NCI-H2081 (cell line): ENCODE data around the gene GLE1.
A peak's percentile ranks its signal among the peaks of the same experiment; 100 is the strongest.

Experiments
- DNase-seq, 2 experiments: peaks; one replicate each; lab custom pipeline; 2025; lab: John Stamatoyannopoulos, UW

The GLE1 gene, protein sequence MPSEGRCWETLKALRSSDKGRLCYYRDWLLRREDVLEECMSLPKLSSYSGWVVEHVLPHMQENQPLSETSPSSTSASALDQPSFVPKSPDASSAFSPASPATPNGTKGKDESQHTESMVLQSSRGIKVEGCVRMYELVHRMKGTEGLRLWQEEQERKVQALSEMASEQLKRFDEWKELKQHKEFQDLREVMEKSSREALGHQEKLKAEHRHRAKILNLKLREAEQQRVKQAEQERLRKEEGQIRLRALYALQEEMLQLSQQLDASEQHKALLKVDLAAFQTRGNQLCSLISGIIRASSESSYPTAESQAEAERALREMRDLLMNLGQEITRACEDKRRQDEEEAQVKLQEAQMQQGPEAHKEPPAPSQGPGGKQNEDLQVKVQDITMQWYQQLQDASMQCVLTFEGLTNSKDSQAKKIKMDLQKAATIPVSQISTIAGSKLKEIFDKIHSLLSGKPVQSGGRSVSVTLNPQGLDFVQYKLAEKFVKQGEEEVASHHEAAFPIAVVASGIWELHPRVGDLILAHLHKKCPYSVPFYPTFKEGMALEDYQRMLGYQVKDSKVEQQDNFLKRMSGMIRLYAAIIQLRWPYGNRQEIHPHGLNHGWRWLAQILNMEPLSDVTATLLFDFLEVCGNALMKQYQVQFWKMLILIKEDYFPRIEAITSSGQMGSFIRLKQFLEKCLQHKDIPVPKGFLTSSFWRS

DNA sequence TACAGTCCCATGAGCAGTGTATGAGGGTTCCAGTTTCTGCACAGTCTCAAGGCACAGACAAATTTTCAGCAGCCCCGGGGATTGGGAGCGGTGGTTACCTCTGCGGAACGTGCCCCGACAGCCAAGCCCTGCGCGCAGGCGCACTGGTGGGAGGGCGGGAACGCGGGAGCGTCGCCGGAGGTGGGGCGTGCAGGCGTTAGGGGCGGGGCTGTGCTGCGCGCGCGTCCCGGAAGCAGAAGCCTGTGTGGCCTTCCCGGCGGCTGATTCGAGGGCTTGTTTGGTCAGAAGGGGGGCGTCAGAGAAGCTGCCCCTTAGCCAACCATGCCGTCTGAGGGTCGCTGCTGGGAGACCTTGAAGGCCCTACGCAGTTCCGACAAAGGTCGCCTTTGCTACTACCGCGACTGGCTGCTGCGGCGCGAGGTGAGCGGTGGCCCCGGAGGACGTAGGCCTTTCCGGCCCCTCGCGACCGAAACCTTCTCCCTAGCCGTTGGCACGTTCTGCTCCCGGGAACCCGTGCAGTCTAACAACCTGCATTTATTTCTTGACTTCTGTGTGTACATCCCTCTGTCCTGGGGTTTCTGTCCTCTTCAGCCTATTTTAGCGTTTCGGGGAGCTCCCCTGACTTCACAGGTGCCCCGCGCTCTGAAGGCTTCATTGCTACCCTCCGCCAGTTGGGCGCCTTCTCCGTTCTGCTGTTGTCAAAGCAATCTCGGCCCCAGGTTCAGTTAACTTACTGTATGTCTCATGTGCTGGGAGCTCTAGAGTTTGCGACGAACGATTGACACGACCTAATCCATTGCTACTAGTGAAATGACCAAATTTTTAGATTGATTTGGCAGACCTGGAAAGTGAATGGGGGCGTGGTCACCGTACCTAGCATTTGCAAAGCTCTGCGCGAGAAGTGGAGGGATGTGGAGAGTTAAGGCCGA, at the start of gene GLE1:
Gene GLE1 (plus strand): TSS at position 235 of the 929 bp plus-strand sequence. CDS start 87 bp downstream, at position 322.
- peak; percentile 92 for DNase-seq

DNA sequence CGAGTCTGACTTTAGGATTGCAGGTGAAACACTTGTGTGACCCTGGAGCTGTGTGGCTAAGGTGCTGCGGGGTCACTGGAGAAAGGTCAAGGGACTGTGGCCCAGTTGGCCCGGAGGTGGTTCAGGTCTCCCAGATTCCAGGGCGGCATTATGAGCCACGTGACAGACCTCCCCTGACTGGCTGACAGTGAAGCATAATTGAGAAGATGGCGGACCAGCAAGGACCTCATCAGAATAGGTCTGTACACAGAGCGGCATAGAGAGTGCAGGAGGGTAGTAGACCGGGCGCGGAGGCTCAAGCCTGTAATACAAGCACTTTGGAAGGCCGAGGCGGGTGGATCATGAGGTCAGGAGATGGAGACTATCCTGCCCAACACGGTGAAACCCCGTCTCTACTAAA, 49.5 kb upstream of the GLE1 start:
- no peak for DNase-seq

DNA sequence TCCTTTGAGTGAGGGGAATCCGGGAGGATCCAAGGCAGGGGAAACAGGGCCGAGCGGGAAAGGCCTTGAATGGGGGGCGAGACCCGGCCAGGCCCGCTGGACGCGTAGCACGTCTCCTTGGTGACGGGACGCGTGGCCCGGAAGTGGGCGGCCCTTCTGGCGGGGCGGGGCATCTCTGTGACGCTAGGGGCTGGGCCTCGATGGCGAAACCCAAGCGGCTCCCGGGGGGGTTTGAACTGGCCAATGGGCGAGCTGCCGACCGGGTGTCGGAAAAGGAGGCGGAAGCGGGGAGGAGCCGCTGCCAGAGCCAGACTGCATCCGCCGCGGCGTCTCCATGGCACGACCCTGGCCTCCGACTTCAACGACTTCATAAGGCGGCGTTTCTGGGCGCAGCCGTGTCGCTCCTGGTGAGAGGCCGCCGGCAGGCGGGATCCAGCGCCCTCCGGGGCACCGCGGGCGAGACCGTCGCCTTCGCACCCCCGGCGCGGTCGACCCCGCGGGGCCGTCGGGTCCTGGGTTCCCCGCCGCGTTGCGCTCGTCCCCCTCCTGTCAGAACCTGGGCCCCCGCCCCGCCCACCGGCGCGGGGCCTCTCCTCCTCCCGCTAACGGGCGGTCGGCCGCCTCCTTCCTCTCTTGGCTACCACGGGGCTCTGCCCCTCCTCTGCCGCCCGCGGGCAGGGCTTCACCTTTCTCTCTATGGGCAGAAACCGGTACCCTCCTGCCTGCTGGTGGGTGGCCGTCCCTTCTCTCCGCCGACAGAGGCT, 48.5 kb upstream of the GLE1 start, which contains the start of gene ODF2:
Gene ODF2 (plus strand): TSS at position 158 of the 764 bp plus-strand sequence. CDS start 86 bp downstream, at position 244.
- DNase-seq: peak; percentile 97 to 98

DNA sequence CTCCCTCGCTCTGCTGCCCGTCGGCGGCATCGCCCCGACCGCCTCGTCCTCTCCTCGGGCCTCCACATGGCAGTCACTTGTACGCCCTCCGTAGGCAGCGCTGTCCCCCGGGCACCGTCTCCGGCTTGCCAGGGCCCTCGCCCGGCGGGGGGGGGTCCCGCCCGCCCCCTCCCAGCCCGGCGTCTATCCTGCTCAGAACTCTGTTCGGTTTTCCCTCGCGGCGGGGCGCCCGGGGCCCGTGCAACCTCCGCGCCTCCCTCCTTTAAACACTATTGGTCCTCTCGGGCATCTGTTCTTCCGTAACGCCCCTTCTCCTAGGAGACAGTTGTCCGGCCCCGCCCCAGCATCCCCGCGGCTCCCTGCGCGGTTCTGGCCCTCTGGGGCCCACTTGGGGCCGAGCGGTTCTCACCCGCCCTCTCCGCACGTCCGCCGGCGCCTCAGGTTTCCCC, 47.9 kb upstream of the GLE1 start:
- peak; percentile 75 to 86 for DNase-seq

DNA sequence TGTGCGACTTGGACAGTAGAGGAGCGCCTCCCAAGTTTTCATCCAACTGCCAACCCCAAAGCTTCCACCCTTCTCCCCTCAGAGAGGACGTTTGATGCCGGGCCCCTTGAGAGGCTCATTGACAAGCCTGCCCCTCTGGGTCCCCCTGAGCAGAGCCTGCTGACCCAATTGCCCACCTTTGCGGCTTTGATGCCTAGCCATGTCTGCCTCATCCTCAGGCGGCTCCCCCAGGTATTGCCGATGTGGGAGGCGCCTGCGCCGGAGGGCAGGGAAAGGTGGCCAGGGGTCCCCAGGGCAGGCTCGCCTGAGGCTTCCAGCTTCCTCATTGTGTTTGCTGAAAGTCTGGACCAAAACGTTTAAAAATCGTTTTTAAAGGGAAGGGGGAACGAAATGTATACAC, 47.3 kb upstream of the GLE1 start:
- DNase-seq: no peak

DNA sequence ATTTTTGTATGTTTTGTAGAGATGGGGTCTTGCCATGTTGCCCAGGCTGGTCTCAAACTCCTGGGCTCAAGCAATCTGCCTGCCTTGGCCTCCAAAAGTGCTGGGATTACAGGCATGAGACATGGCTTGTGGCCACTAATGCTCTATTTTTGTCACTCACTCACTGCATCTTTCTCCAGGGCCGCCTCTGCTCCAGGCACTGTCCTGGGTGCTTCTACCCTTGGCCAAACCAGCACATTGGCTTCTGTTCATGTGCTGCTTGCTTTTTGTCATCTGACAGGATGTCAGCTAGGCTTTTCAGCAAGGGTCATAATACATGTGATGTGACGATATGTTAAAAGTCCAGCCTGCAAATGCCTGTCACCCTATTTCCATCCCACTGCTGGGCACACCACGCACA, 45.5 kb upstream of the GLE1 start:
- DNase-seq: no peak

DNA sequence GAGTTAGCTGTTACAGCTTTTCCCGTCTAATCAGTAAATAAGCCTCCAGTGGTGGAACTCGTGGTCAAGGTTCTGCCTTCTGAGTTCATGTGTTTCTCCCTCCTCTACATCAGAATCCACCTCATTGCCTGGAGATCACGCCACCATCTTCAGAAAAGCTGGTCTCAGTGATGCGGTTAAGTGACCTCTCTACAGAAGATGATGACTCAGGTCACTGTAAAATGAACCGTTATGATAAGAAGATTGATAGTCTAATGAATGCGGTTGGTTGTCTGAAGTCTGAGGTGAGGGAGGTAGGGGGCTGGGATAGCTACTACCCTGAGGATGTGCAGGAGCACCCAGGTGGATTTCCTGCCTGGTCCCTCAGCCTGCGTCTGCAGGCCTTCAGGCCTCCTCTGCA, 35.4 kb upstream of the GLE1 start:
- DNase-seq: no peak

DNA sequence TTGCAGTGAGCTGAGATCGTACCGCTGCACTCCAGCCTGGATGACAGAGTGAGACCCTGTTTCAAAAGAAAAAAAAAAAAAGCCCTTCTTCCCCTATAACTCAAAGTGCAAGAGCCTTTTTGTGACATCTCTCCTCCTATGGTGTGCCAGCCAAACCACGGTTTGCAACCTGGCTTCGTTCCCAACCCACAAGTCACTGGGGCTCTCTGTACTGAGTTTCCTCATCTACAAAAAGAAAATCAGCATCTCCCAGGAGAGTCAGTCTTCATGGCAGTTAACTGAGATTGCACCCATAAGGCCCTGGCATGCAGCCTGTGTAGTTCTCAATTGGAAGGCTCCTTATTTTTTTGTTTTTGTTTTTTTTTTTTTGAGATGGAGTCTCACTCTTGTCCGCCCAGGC, 34.0 kb upstream of the GLE1 start:
- no peak for DNase-seq

DNA sequence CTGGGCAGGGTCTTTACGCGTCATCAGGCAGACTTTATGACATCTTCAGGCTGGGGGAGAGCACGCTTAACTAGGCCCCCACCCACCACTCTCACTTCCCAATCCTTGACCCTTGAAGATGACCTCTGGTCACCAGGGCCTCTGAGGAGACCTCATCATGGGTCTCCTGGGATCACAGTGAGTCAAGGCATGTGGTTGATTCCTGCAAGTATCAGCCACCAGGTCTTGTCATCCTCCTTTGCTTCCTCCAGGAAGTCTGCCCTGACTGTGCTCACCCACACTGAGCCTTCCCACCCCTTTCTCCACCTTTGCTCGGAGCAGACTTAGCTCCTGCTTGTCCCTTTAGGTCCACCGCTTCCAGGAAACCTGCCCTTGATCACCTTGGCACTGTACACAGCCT, 31.4 kb upstream of the GLE1 start:
- DNase-seq: no peak

DNA sequence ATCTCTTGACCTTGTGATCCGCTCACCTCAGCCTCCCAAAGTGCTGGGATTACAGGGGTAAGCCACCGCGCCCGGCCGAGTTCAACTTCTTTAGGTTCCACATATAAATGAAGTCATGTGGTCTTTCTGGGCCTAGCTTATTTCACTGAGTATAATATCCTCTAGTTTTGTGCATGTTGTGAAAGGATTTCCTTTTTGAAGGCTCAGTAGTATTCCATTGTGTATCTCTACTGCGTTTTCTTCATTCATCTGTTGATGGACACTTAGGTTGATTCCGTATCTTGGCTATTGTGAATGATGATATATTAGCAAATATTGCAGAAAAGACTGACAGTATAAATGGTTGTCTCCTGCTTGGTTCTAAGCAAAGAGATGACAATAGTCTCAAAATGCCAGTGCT, 28.7 kb upstream of the GLE1 start:
- DNase-seq: no peak

DNA sequence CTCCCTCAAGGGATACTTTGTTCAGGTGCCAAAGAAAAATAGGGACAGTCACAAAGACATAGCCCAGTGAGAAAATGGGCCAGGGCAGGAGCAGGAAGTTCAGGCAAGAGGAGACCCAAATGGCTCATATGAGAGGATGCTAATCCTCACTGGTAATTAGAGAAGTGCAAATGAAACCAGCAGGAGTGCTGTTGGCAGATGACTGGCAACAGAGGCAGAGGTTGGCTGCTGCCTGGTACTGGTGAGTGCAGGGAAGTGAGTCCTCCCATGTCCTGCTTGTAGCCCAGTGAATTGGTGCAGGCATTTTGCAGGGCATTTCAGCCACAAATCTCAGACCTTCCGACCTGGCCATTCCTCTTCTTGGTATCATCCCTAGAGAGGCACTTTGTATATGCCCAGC, 25.3 kb upstream of the GLE1 start:
- peak; percentile 42 to 85 for DNase-seq

DNA sequence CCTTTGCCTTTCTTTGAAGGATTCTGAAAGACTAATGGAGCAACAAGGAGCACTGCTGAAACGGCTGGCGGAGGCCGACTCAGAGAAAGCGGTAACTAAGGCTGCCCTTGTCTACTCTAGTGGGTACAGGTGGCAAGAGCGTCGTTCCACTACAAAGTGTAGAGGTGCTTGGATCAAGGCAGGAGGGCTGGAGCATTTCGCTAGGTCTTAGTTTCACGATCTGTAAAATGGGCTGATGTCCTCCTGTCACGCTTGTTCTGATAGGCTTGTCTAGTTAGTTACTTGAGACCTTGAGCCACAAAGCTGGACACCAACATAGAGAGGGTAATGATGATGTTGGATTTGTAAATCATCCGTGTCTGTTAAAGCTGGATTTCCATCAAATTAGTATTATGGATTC, 23.0 kb upstream of the GLE1 start:
- no peak for DNase-seq

DNA sequence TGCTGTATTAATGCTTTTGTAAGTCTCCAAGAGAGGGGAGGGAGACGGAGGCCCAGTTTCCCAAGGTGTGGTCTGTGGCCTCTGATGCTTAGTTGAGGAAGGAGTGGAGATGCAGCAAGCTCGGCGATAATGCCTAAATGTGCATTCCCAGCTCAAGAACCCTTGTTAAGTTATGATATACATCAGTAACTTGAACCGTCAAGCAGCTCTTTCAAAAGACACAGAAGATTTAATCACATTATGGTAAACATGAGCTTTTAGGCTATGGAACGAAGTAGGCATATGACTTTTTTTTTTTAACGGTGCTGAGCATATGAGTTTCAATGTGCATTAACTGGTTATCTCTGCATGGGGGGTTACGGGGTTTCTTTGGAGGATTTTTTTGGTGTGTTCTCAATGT, 22.3 kb upstream of the GLE1 start:
- no peak for DNase-seq

DNA sequence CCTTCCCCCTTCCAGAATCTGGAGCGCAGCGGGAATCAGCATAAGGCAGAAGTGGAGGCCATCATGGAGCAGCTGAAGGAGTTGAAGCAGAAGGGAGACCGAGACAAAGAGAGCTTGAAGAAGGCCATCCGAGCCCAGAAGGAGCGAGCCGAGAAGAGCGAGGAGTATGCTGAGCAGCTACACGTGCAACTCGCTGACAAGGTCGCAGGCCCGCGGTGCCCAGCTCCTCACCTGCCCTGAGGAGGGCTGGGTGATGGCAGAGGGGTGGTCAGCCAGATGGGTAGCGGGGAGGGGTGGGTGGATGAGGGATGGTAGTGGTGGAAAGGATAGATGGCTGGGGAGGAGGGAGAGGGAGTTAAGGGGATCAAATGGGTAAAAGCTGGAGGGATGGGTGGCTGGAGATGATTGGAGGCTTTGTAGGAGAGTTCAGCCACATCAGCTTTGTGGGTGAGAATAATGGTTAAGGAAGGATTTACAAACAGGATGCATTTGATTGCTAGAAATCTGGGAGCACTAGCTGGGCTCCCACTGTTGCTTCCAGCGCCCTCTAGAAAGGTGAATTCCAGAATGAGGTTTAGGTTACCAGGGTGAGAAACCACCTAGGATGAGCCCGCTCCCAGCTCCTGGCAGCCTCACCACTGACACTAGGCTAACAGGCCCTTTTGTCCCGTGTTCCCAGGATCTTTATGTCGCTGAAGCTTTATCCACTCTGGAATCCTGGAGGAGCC, 19.7 kb upstream of the GLE1 start:
- no peak for DNase-seq

DNA sequence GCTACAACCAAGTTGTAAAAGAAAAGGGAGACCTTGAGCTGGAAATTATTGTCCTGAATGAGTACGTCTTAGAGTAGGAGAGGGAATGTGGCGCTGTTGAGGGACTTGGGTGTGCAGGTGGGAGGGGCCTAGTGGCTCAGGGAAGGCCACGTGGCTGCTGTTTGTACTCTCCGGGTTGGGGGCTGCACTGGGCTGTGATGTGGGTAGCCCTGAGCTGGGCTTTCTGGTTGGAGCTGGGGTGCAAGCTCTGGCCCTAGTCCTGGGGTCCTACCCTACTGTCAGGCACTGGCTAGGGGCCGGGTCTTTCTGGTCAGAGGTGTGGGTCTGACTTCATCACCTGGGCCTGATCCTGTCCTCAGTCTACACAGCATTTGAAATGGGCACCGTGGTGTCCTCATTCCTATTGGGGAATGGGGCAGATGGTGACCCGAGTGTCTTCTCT, 19.1 kb upstream of the GLE1 start:
- no peak for DNase-seq

DNA sequence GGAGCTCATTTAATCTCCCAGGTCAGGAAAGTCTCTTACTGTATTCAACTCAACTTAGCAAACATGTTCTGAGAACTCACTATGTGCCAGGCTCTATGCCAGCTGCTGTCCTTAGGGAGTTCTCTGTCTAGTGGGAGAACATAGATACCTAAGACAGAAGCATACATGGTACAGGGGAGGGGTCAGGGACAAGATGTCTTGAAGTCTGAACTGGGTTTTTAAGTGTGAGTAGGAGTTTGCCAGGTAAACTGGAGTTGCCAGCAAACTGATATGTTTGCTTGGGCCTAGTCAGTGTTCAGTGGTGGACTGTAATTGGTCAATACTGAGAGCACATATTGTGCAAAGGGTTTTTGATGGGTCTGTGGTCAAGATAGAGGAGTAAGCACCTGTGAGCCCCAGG, 18.3 kb upstream of the GLE1 start:
- DNase-seq: no peak

DNA sequence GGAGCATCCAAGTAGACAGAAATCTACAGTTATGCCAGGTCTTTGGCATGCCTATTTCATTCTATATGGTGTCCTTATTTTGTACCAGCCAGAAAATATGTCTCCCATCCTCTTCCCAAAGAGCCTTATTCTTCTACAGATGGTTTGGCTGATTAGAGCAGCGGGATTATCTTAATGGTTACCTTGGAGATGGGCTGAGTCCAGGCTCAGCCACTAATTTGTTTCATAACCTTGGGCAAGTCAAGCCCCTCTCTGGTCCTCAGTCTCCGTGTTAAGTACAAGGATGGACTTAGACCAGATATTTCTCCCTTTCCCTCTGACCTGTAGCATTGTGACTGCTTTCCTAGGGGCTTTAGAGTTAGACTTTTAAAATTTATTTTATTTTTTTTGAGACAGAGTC, 11.1 kb upstream of the GLE1 start:
- no peak for DNase-seq

DNA sequence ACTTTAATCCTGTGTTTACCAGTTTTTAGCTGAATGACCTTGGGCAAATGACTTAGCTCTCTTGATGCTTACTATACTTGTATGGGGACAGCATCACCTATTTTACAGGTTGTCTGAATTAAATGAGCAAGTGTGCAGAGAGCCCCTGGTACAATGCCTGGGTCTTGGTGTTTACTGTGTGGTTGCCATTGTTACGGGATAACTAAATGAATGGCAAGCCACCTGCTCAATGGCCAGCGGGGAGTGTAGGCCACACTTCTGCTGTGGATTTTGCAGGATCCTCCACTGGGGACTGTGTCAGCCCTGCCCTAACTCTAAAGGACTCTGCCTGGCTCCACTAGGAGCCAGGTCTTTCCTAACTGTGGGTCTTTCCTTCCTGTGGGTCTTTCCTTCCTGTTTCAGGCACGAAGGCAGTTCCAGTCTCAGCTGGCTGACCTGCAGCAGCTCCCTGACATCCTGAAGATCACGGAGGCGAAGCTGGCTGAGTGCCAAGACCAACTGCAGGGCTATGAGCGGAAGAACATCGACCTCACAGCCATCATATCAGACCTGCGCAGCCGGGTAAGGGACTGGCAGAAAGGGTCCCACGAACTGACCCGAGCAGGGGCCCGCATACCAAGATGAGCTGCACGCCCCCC, 10.3 kb upstream of the GLE1 start:
- peak; percentile 53 to 77 for DNase-seq

DNA sequence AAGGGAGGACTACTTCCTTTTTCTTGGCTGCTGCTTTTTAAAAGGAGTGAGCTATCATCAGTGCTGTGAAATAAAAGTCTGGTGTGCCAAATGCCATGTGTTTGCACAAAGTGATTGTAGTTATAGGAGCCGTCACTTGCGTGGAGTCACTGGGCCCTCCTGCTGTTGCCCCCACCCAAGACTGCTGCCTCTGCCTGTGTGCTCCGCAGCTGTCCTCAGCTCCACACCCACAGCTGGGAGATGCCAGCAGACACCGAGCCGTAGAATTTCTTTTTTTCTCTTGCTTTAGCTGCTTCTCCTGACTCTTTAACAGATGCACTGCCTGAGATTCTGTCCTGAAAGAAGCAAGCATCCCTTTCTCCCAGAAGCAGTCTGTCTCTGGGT, 9.8 kb upstream of the GLE1 start:
- peak in 1 of 2 experiments; percentile 30 for DNase-seq

DNA sequence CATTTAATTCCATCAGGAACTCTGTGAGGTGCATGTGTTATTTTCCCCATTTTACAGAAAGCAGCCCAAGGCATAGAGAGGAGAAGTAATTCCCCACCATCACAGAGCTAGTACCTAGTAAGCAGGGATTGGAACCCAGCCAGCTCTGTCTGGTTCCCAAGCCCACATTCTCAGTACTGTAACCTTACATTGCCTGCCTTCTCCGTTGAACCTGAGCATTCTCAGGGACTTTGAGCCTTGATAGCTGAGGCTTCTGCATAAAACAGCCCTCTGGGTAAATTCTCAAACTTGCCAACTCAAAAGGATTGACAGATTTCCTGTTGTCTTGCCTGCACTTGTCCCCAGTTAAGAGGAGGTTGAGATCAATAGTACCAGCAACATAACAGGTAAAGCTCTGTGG, 9.2 kb upstream of the GLE1 start:
- DNase-seq: no peak
